ENCODE results near the gene ARHGAP10. TPM values are rescaled to one million over a fixed set of nuclear protein-coding genes. Genes with fewer than 3 reads are reported as not detected.

The ARHGAP10 gene
- total and polyA plus RNA-seq, 2 donors (not counting 1 experiment from before 2014, with no cell fraction given): 0.10 to 0.34 TPM

- no peak overlapping the region for H2AFZ ChIP-seq (ENCODE audit: insufficient read depth, low read depth, low read length, poor library complexity, severe bottlenecking)
- no peak overlapping the region for H3K27ac ChIP-seq (ENCODE audit: low read length in 2 of 2)
- WGBS (ENCODE audit: insufficient coverage): 68% methylated on average over 2 of the region's 2 CpGs
- no peak overlapping the region for H3K4me3 ChIP-seq (ENCODE audit: control extremely low read depth in 1 of 5, extremely low read depth in 1 of 5, insufficient read depth in 1 of 5, low read depth in 2 of 5, low read length in 4 of 5)
- H3K9me3 Mint-ChIP-seq (ENCODE audit: insufficient read depth): no peaks in the 10 kb centered on the region
- no peaks in the 10 kb centered on the region for H3K79me2 ChIP-seq (ENCODE audit: control insufficient read depth, insufficient read depth, low read length)
- no peak overlapping the region for H3K4me3 Mint-ChIP-seq
- H4K20me1 ChIP-seq (ENCODE audit: control insufficient read depth, insufficient read depth, low read length, poor library complexity, severe bottlenecking): no peaks in the 10 kb centered on the region
- POLR2A ChIA-PET: no interaction called here
- ATAC-seq (ENCODE audit: low read depth) (no peak), DNase-seq (no peak)
- H3K4me2 ChIP-seq (replicated peaks; ENCODE audit: low read depth, low read length, poor library complexity, severe bottlenecking): no peak overlapping the region
- no peaks in the 10 kb centered on the region for H3K4me1 Mint-ChIP-seq
- peaks cover 3% of the 10 kb centered on the region for H3K27me3 Mint-ChIP-seq
- H3K27me3 ChIP-seq (replicated peaks in 1 of 4; ENCODE audit: control extremely low read depth in 1 of 4, control insufficient read depth in 3 of 4, insufficient read depth in 4 of 4, low read length in 3 of 4): no peaks in the 10 kb centered on the region
- no peaks in the 10 kb centered on the region for H3K4me1 ChIP-seq (ENCODE audit: control insufficient read depth in 2 of 2, insufficient read depth in 2 of 2, low read length in 2 of 2)
- H3K9me3 ChIP-seq (ENCODE audit: control extremely low read depth in 1 of 3, control insufficient read depth in 2 of 3, insufficient read depth in 1 of 3, low read length in 2 of 3): no peaks in the 10 kb centered on the region
- no peaks in the 10 kb centered on the region for H3K36me3 ChIP-seq (replicated peaks in 1 of 2; ENCODE audit: control extremely low read depth in 1 of 2, control insufficient read depth in 1 of 2, extremely low read depth in 1 of 2, insufficient read depth in 2 of 2, low read length in 1 of 2)
- H3K27ac Mint-ChIP-seq: no peak overlapping the region
- TF ChIP-seq, protein P1, sequence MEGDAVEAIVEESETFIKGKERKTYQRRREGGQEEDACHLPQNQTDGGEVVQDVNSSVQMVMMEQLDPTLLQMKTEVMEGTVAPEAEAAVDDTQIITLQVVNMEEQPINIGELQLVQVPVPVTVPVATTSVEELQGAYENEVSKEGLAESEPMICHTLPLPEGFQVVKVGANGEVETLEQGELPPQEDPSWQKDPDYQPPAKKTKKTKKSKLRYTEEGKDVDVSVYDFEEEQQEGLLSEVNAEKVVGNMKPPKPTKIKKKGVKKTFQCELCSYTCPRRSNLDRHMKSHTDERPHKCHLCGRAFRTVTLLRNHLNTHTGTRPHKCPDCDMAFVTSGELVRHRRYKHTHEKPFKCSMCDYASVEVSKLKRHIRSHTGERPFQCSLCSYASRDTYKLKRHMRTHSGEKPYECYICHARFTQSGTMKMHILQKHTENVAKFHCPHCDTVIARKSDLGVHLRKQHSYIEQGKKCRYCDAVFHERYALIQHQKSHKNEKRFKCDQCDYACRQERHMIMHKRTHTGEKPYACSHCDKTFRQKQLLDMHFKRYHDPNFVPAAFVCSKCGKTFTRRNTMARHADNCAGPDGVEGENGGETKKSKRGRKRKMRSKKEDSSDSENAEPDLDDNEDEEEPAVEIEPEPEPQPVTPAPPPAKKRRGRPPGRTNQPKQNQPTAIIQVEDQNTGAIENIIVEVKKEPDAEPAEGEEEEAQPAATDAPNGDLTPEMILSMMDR (IDR thresholded peaks at IDR 0.05): no peak
- TF ChIP-seq EZH2 (IDR thresholded peaks at IDR 0.05; ENCODE audit: borderline replicate concordance, insufficient read depth, low read depth, low read length, poor library complexity, severe bottlenecking): no peak
- CTCF ChIA-PET: interaction anchor here (2.0 kb wide), 1 partner anchor 14 kb away, joined by 5 read pairs; no protein-coding TSS in a partner anchor
- intact Hi-C loops (cut with micrococcal nuclease): no loop called here
- H3K9ac ChIP-seq (ENCODE audit: low read length): no peak overlapping the region
These were observed 119.2 kb downstream of the ARHGAP10 start for GRCh38 chr4:147851135-147851534.

- Histone ChIP-seq H2AFZ (ENCODE audit: insufficient read depth, low read depth, low read length, poor library complexity, severe bottlenecking) (no peak overlapping the region), H4K20me1 (ENCODE audit: control insufficient read depth, insufficient read depth, low read length, poor library complexity, severe bottlenecking) (no peaks in the 10 kb centered on the region), H3K27ac (ENCODE audit: low read length in 2 of 2) (no peak overlapping the region), H3K9ac (ENCODE audit: low read length) (no peak overlapping the region), H3K4me2 (replicated peaks; ENCODE audit: low read depth, low read length, poor library complexity, severe bottlenecking) (no peak overlapping the region), H3K4me3 (ENCODE audit: control extremely low read depth in 1 of 5, extremely low read depth in 1 of 5, insufficient read depth in 1 of 5, low read depth in 2 of 5, low read length in 4 of 5) (no peak overlapping the region), H3K9me3 (ENCODE audit: control extremely low read depth in 1 of 3, control insufficient read depth in 2 of 3, insufficient read depth in 1 of 3, low read length in 2 of 3) (no peaks in the 10 kb centered on the region), H3K4me1 (ENCODE audit: control insufficient read depth in 2 of 2, insufficient read depth in 2 of 2, low read length in 2 of 2) (no peaks in the 10 kb centered on the region), H3K36me3 (replicated peaks in 1 of 2; ENCODE audit: control extremely low read depth in 1 of 2, control insufficient read depth in 1 of 2, extremely low read depth in 1 of 2, insufficient read depth in 2 of 2, low read length in 1 of 2) (no peaks in the 10 kb centered on the region), H3K79me2 (ENCODE audit: control insufficient read depth, insufficient read depth, low read length) (no peaks in the 10 kb centered on the region), H3K27me3 (replicated peaks in 1 of 4; ENCODE audit: control extremely low read depth in 1 of 4, control insufficient read depth in 3 of 4, insufficient read depth in 4 of 4, low read length in 3 of 4) (no peaks in the 10 kb centered on the region)
- TF ChIP-seq, protein P1 (IDR thresholded peaks at IDR 0.05): no peak
- TF ChIP-seq EZH2 (IDR thresholded peaks at IDR 0.05; ENCODE audit: borderline replicate concordance, insufficient read depth, low read depth, low read length, poor library complexity, severe bottlenecking): no peak
- Mint-ChIP-seq H3K9me3 (ENCODE audit: insufficient read depth) (no peaks in the 10 kb centered on the region), H3K4me1 (no peaks in the 10 kb centered on the region), H3K27me3 (peaks cover 5% of the 10 kb centered on the region), H3K4me3 (no peak overlapping the region), H3K27ac (no peak overlapping the region)
- intact Hi-C loops (cut with micrococcal nuclease): no loop called here
- DNase-seq (no peak), ATAC-seq (ENCODE audit: low read depth) (no peak)
- ChIA-PET POLR2A (no interaction called here), CTCF (no interaction called here)
- no CpG with 5 or more reads among the region's 2 CpGs for WGBS (ENCODE audit: insufficient coverage)
These were observed 121.8 kb downstream of the ARHGAP10 start for GRCh38 chr4:147853706-147854105.

Data from B cell (primary cell).